Measurements from ENCODE around the gene HMX2. TPM values are rescaled to one million over a fixed set of nuclear protein-coding genes. Genes with fewer than 3 reads are reported as not detected.

HMX2 gene
- total RNA-seq, 1 experiment from 2014 or later, result 0.46 TPM

DNA sequence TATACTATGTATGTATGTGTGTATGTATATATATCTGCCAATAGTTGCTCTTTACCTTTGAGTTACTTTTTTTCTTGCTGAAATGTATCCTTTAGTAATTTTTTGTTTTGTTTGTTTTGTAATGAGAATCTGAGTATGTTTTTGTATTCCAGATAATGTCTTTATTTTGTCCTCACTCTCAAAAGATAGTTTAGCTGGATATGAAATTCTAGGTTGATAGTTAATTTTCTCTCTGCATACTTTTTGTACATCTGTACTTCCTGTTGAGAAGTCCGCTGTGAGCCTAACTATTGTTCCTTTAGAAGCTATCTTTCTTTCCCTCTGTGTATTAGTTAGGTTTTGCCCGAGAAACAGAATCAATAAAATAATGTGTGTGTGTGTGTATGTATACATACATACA lies 35.8 kb downstream of the HMX2 start:
- no peak overlapping the region for H3K14ac ChIP-seq (ENCODE audit: insufficient read depth, low read length)
- Mint-ChIP-seq H3K4me3 (no peak overlapping the region), H3K27ac (no peak overlapping the region), H3K9me3 (peaks cover 6 to 11% of the 10 kb centered on the region in 2 experiments; a peak in 2 of 5 replicates), H3K27me3 (ENCODE audit: low read depth) (no peaks in the 10 kb centered on the region), H3K4me1 (no peaks in the 10 kb centered on the region), H3K36me3 (ENCODE audit: insufficient read depth in 1 of 3, low read depth in 3 of 3) (peaks cover 12 to 34% (median 26%) of the 10 kb centered on the region in 3 experiments; a peak in 6 of 7 replicates)
- H2BK5ac ChIP-seq (ENCODE audit: insufficient read length, low read length), result no peak overlapping the region
- H2BK15ac ChIP-seq (ENCODE audit: low read depth, low read length), result no peak overlapping the region
- H3K79me1 ChIP-seq (ENCODE audit: insufficient read depth, low read depth, low read length, poor library complexity, severe bottlenecking), result no peaks in the 10 kb centered on the region
- H2AFZ ChIP-seq (ENCODE audit: low read length), result no peak overlapping the region
- DNase-seq, result no peak
- no peaks in the 10 kb centered on the region for H3K23me2 ChIP-seq (ENCODE audit: insufficient read length, low read depth, low read length, poor library complexity, severe bottlenecking)
- H4K20me1 ChIP-seq (ENCODE audit: control insufficient read depth, insufficient read depth, insufficient read length), result no peaks in the 10 kb centered on the region
- no peak overlapping the region for H2AK5ac ChIP-seq (ENCODE audit: insufficient read length, low read length)
- H3K4ac ChIP-seq (ENCODE audit: low read depth, low read length), result no peak overlapping the region
- H4K8ac ChIP-seq (replicated peaks; ENCODE audit: insufficient read length, low read depth, low read length), result no peak overlapping the region
- H3K27me3 ChIP-seq (ENCODE audit: insufficient read depth, low read length), result no peaks in the 10 kb centered on the region
- no peak overlapping the region for H3K4me2 ChIP-seq (ENCODE audit: insufficient read depth, insufficient read length, low read length)
- no peak overlapping the region for H3K9ac ChIP-seq (ENCODE audit: extremely low read depth, insufficient read length, low read length)
- H2BK20ac ChIP-seq (ENCODE audit: low read depth, low read length, poor library complexity, severe bottlenecking), result no peak overlapping the region
- no peak overlapping the region for H3K27ac ChIP-seq (ENCODE audit: insufficient read length, low read depth, low read length)
- no peak overlapping the region for H3K23ac ChIP-seq (ENCODE audit: insufficient read length, low read depth, low read length)
- H3K9me3 ChIP-seq (ENCODE audit: control insufficient read depth, low read depth, low read length), result no peaks in the 10 kb centered on the region
- no peak overlapping the region for H3K18ac ChIP-seq (ENCODE audit: insufficient read length, low read depth, low read length)
- no peak overlapping the region for H2BK12ac ChIP-seq (ENCODE audit: insufficient read length, low read depth, low read length)
- H4K91ac ChIP-seq (ENCODE audit: insufficient read length, low read depth, low read length), result no peak overlapping the region
- H3T11ph ChIP-seq (ENCODE audit: low read length), result no peak overlapping the region
- no peaks in the 10 kb centered on the region for H3K79me2 ChIP-seq (ENCODE audit: insufficient read depth, low read length)
- no peaks in the 10 kb centered on the region for H3K4me1 ChIP-seq (ENCODE audit: insufficient read depth, low read length)
- TF ChIP-seq, protein P1, sequence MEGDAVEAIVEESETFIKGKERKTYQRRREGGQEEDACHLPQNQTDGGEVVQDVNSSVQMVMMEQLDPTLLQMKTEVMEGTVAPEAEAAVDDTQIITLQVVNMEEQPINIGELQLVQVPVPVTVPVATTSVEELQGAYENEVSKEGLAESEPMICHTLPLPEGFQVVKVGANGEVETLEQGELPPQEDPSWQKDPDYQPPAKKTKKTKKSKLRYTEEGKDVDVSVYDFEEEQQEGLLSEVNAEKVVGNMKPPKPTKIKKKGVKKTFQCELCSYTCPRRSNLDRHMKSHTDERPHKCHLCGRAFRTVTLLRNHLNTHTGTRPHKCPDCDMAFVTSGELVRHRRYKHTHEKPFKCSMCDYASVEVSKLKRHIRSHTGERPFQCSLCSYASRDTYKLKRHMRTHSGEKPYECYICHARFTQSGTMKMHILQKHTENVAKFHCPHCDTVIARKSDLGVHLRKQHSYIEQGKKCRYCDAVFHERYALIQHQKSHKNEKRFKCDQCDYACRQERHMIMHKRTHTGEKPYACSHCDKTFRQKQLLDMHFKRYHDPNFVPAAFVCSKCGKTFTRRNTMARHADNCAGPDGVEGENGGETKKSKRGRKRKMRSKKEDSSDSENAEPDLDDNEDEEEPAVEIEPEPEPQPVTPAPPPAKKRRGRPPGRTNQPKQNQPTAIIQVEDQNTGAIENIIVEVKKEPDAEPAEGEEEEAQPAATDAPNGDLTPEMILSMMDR (conservative IDR thresholded peaks at IDR 0.05), result no peak
- no CpG with 5 or more reads among the region's 2 CpGs for WGBS (ENCODE audit: extremely low coverage, insufficient read length, low lambda C conversion rate)
- no peak overlapping the region for H2BK120ac ChIP-seq (ENCODE audit: low read depth, low read length, poor library complexity, severe bottlenecking)
- H4K5ac ChIP-seq (ENCODE audit: insufficient read length, low read depth, low read length), result no peak overlapping the region
- no peak overlapping the region for H3K56ac ChIP-seq (ENCODE audit: insufficient read length, low read depth, low read length)
